Measurements from ENCODE around the gene CCL7.

The CCL7 gene

GRCh38 chr17:34248511-34249024, 21.5 kb upstream of the CCL7 start:
- no peak for DNase-seq

- no peak for DNase-seq
Measured at GRCh38 chr17:34249061-34249460, 21.0 kb upstream of the CCL7 start.

DNA sequence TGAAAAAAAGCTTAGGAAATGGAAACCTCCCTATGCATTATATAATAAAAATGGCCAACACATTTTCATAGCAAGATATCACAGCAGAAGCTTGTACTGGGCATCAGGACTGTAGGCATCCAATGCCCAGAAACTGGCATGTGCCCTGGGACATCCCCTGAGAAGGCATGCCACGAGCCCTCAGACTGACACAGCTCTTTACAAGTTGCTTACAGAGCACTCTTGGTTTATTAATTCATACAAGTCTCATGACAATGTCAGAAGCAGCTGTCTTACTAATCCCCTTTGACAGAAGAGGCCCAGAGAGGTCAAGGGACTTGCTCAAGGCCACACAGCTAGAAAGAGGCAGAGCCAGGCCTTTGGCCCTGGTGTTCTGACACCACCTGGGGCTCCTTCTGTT, 20.5 kb upstream of the CCL7 start:
- no peak for DNase-seq

DNA sequence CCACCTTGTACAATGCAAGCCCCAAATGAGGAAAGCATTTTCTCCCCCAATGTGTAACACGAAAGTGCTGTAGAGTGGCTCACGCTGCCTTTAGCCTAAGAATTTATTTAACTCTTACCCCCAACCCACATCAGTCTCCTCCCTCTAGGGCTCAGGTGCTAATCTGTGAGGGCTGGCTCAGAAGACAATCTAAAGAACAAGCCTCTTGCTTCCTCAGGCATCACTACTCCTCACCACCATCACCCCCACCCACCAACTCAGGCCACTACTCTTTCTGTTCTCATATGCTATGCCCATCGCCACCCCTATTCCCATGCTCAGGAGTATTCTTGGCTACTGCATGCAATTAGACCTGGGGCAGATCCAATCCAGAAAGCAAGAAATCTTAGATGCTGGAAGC, 18.8 kb upstream of the CCL7 start:
- DNase-seq = no peak

- no peak for DNase-seq
Measured at GRCh38 chr17:34252095-34252443, 18.0 kb upstream of the CCL7 start.

- DNase-seq = no peak
Measured at GRCh38 chr17:34252444-34253138, 17.4 kb upstream of the CCL7 start.

DNA sequence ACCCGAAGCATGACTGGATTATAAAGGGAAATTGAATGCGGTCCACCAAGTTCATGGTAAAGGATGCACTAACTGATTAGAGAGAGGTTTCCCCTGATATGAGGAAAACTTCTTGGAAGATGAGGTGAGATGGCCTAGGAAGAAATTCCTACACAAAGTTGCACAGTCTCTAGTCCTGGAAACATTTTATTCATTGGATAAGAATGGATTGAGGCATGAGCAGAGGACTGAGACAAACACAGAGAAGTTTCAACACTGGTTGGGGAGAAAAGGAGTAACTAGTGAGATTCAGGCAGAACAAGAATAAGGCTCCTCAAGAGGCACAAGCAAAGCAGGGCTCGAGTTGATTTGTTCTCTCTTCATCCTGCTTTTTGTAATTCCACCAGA, 16.9 kb upstream of the CCL7 start:
- no peak for DNase-seq

DNA sequence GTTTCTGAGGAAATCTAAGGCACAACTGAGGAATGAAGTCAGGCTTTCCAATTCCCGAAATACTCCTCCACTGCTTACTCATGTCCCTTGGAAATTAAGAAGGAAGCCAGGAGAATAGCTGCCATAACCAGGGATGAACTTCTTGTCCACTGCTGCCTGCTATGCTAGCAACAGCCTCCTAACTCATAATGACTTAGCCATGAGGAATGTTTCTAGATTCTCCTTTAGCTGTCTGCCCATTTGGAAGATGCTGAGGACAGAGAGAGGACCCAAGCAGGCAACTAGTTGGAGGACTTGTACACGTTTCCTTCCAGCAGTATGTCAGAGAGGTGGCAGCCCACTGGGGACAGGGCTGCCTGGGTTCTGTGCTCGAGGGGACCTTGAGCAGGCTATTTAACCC, 15.9 kb upstream of the CCL7 start:
- DNase-seq = no peak

DNA sequence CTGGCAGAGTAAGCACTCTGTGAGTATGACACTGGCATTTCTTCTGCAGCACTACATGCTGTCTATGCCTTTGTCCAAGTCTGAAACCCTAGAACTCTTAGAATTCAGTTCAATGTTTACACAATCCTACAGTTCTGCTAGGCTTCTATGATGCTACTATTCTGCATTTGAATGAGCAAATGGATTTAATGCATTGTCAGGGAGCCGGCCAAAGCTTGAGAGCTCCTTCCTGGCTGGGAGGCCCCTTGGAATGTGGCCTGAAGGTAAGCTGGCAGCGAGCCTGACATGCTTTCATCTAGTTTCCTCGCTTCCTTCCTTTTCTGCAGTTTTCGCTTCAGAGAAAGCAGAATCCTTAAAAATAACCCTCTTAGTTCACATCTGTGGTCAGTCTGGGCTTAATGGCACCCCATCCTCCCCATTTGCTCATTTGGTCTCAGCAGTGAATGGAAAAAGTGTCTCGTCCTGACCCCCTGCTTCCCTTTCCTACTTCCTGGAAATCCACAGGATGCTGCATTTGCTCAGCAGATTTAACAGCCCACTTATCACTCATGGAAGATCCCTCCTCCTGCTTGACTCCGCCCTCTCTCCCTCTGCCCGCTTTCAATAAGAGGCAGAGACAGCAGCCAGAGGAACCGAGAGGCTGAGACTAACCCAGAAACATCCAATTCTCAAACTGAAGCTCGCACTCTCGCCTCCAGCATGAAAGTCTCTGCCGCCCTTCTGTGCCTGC, 15.2 kb upstream of the CCL7 start, which contains the start of gene CCL2:
Gene CCL2 (plus strand): TSS at position 635 of the 730 bp plus-strand sequence. CDS start 65 bp downstream, at position 700.
- peak; percentile 3 for DNase-seq

DNA sequence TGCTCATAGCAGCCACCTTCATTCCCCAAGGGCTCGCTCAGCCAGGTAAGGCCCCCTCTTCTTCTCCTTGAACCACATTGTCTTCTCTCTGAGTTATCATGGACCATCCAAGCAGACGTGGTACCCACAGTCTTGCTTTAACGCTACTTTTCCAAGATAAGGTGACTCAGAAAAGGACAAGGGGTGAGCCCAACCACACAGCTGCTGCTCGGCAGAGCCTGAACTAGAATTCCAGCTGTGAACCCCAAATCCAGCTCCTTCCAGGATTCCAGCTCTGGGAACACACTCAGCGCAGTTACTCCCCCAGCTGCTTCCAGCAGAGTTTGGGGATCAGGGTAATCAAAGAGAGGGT, 14.7 kb upstream of the CCL7 start:
- DNase-seq = no peak

- no peak for DNase-seq
Measured at GRCh38 chr17:34255841-34256240, 14.2 kb upstream of the CCL7 start.

GRCh38 chr17:34257299-34257985, 12.6 kb upstream of the CCL7 start:
- no peak for DNase-seq

GRCh38 chr17:34257986-34258326, 12.1 kb upstream of the CCL7 start:
- DNase-seq = no peak

- DNase-seq = no peak
Measured at GRCh38 chr17:34259146-34259545, 10.9 kb upstream of the CCL7 start.

DNA sequence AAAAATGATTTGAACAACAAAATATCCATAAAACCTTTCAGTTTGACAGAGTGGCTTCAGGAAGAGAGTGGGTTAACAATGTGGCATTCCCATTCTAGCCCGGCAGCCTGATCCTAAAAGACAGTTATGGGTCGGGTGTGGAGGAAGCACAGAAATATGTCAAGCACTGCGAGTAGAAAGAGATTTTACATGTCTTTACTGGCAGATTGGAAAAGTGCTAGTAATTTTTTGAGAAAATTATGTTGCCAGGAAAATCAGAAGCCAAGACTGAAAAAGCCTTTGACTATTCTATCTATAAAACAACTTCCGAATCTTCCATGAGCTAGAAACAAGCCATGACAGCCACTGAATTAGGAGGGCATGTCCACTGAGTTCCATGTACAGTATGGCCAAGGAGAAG, 9.2 kb upstream of the CCL7 start:
- no peak for DNase-seq

DNA sequence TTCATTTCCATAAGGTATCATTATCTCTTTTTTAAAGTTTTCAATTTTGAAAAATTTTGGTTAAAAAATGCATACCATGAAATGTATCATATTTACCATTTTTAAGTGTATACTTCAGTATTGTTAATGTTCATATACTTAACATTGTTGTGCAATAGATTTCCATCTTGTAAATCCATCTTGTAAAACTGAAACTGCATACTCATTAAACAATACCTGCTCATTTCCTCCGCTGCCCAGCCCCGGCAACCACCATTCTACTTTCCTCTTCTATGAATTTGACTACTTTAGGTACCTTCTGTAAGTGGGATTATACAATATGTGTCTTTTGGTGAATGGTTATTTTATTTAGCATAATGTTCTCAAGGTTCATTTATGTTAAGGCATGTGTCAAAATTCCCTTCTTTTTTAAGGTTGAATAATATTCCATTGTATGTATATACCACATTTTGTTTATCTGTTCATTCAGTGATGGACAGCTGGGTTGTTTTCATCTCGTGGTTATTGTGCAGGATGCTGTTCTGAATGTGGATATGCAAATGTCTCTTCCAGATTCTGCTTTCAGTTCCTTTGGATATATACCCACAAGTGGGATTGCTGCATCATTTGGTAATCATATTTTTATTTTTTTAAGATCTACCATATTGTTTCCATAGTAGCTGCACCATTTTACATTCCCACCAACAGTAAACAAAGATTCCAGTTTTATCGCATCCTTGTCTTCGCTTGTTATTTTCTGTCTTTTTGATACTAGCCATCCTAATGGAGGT, 8.3 kb upstream of the CCL7 start:
- DNase-seq = no peak

DNA sequence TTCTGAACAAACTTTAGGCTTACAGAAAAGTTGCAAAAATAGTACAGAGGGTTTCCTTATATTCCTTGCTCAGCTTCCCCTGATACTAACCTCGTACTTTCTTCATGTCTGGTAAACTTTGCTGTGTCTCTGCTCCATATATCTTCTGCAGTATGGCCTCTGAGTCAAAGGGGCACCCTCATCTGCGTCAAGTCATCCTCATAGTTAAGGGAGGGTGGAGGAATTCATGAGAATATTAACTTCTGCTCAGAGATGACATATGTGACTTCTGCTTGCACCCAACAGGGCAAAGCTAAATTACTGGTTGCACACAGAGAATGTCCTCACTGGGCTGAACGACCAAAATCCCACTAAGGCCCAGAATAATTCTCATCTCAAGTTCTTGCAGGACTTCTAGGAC, 4.3 kb upstream of the CCL7 start:
- DNase-seq = no peak

DNA sequence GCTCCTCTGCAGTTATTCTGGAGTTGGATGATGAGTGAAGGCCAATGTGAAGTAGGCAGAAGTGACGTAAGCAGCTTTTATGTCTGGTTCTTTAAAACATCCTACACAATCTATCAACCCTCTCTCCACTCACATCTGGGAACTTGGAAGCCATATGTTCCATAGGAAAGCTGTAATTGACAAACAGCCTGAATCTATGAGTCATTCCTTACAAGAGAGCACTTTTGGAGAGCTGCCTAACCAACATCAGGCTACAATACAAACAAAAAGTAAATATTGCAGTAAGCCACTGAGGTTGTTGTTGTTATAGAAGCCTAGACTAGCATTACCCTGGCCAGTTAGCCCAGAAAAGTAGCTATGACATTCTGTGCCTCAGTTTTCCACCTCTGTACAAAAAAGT, 5.9 kb downstream of the CCL7 start:
- DNase-seq = no peak

DNA sequence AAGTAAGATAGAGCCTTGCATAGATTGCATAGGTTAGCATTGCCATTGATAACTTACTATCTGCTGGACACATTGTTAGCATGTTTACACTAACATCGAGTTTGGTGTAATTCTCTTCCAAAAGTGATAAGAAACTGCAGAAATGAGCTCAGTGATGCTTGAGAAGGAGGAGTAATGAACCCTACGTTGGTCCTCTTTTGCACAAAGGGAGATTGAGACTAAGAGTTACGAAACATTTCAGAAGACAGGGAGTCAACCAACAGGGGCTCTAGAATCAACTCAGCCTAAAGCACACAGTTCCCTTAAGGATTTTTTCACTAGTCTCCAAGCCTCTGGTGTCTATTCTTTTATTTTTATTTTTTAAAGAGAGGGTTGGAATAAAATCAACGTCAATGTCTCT, 6.8 kb downstream of the CCL7 start:
- no peak for DNase-seq

- no peak for DNase-seq
Measured at GRCh38 chr17:34283571-34283970, 13.6 kb downstream of the CCL7 start.

- DNase-seq = no peak
Measured at GRCh38 chr17:34285286-34285792, 15.3 kb downstream of the CCL7 start, which contains the start of gene CCL11. Gene CCL11 (plus strand): TSS chr17:34285742. CDS start chr17:34285809, 67 bp downstream.

GRCh38 chr17:34287875-34288274, 17.9 kb downstream of the CCL7 start:
- no peak for DNase-seq

DNA sequence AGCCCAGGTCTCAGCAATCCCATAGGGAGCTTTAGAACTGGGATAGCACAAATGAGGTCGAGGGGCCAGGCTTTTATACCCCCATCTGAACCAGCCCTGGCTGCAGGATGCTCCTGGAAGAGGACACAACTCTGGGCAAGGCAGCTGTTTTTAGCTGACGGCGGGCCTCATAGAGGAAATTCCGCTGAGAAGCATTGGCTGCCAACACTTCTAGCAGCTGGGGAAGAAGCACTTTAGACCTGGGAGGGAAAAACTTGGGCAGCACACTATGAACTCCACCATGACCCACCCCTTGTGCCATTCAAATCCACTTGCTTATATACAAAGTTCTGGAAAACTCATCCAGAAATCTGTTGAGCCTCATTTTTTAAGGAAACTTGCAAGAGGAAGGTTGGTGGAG, 20.6 kb downstream of the CCL7 start:
- no peak for DNase-seq

Data from NCI-H1092 treated with DMSO at 0.1 percent for 48 hours (cell line).